ENCODE data around the gene LGALS3BP.

DNA sequence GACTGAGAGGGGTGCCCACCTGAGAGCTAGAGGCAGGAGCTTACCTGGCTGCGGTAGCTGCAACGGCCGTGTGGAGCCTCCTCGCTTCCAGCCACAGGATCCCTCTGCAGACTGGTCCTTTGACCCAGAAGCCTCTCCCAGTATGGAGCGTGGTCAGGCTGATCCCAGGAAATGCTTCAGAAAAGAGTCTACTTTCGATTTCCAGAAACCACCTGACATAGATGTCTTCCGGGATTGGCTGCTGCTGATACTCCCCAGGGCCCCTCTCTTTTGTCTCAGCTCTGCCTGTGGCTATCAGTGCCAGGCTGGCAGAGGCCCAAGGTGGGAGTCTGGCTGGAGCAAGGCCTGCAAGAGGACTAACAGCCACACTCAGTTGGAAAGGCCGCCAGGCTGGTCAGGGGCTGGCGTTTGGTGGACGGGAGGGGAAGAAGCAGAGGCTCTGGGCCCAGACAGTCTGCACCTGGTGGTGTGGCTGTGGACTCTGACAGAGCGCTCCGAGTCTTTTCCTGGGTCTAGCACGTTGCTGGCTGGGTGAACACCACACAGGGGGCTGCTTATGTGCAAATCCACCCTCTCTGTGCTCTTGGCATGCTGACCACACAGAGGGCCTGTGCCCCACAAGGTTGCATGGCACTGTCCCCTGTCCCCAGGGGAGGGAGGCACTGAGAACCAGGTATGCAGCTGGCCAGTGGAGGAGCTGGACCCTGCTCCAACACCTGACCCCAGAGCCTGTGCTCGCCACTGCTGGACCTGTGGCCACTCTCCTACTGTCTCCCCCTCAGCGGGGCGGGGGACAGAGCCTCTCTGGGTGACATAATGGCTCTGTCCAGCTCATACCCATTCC, at the start of gene LGALS3BP:
- no peak for TF ChIP-seq PREB (CRISPR knock-in tag; IDR thresholded peaks at IDR 0.05; ENCODE audit: borderline replicate concordance)
- TF ChIP-seq, protein P1, sequence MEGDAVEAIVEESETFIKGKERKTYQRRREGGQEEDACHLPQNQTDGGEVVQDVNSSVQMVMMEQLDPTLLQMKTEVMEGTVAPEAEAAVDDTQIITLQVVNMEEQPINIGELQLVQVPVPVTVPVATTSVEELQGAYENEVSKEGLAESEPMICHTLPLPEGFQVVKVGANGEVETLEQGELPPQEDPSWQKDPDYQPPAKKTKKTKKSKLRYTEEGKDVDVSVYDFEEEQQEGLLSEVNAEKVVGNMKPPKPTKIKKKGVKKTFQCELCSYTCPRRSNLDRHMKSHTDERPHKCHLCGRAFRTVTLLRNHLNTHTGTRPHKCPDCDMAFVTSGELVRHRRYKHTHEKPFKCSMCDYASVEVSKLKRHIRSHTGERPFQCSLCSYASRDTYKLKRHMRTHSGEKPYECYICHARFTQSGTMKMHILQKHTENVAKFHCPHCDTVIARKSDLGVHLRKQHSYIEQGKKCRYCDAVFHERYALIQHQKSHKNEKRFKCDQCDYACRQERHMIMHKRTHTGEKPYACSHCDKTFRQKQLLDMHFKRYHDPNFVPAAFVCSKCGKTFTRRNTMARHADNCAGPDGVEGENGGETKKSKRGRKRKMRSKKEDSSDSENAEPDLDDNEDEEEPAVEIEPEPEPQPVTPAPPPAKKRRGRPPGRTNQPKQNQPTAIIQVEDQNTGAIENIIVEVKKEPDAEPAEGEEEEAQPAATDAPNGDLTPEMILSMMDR (IDR thresholded peaks at IDR 0.05) = no peak
- TF ChIP-seq, protein P2, sequence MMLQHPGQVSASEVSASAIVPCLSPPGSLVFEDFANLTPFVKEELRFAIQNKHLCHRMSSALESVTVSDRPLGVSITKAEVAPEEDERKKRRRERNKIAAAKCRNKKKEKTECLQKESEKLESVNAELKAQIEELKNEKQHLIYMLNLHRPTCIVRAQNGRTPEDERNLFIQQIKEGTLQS (CRISPR knock-in tag; conservative IDR thresholded peaks at IDR 0.05) = no peak
- TF ChIP-seq CREM (CRISPR knock-in tag; IDR thresholded peaks at IDR 0.05) = no peak
- TF ChIP-seq JUN (CRISPR knock-in tag; IDR thresholded peaks at IDR 0.05) = no peak
- TF ChIP-seq CREB1 (CRISPR knock-in tag; IDR thresholded peaks at IDR 0.05) = no peak
- TF ChIP-seq MLX (CRISPR knock-in tag; IDR thresholded peaks at IDR 0.05) = no peak
- TF ChIP-seq ELF4 (CRISPR knock-in tag; IDR thresholded peaks at IDR 0.05; ENCODE audit: low read depth) = no peak
- no peak for TF ChIP-seq TCF7 (CRISPR knock-in tag; IDR thresholded peaks at IDR 0.05; ENCODE audit: low read depth)
- TF ChIP-seq, protein P3, sequence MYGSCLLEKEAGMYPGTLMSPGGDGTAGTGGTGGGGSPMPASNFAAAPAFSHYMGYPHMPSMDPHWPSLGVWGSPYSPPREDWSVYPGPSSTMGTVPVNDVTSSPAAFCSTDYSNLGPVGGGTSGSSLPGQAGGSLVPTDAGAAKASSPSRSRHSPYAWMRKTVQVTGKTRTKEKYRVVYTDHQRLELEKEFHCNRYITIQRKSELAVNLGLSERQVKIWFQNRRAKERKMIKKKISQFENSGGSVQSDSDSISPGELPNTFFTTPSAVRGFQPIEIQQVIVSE (CRISPR knock-in tag; IDR thresholded peaks at IDR 0.05; ENCODE audit: borderline replicate concordance) = no peak
- TF ChIP-seq AFF4 (CRISPR knock-in tag; IDR thresholded peaks at IDR 0.05; ENCODE audit: borderline replicate concordance) = no peak
- no peak for TF ChIP-seq ZNF232 (CRISPR knock-in tag; IDR thresholded peaks at IDR 0.05)

Data from WTC11 (cell line).